Testis (tissue), 3 donors: ENCODE measurements around the gene LUC7L2. TPM values are rescaled to one million over a fixed set of nuclear protein-coding genes. Genes with fewer than 3 reads are reported as not detected.

Source experiments
- DNase-seq: peaks from one replicate; pipeline ENCODE4 v3.0.0-alpha.2; 2019
- H3K27ac ChIP-seq, 2 donors: fragments of 200-600 bp; sonication (generic); one replicate each; pipeline ENCODE4 v1.5.1; 2019
- H3K27me3 ChIP-seq: fragments of 200-600 bp; sonication (generic); one replicate; pipeline ENCODE4 v1.5.1; 2019
- H3K36me3 ChIP-seq: fragments of 200-600 bp; sonication (generic); one replicate; pipeline ENCODE4 v1.5.1; 2017; ENCODE audit warnings: low read depth; ENCODE audit errors: missing control alignments
- H3K4me1 ChIP-seq: fragments of 200-600 bp; sonication (generic); one replicate; pipeline ENCODE4 v1.5.1; 2019
- H3K4me3 ChIP-seq, 2 donors: fragments of 200-600 bp; sonication (generic); one replicate each; pipeline ENCODE4 v1.5.1; 2017 to 2019
- H3K9me3 ChIP-seq: fragments of 200-600 bp; sonication (generic); one replicate; pipeline ENCODE4 v1.5.1; 2017
- POLR2A ChIP-seq: fragments of 450-650 bp; IDR thresholded peaks from one replicate; pipeline ENCODE4 v1.6.1; 2017; ENCODE audit warnings: antibody characterized with exemption, mild to moderate bottlenecking, moderate library complexity
- WGBS, 2 donors: methylation state at CpG; one replicate each; pipeline ENCODE4 v1.1.5; 2018; 5-methylcytosine and 5-hydroxymethylcytosine counted together
- intact Hi-C: fragments of 100-400 bp; cut with DNase I; formaldehyde crosslinking; loops from one replicate; pipeline ENCODE4 v1.15.1; 2023; ENCODE audit warnings: low total_unique reads
- polyA plus RNA-seq: library from polyadenylated mRNA; stranded (reverse); fragments of 350-450 nt; fragmentation: Illumina TruSeq; extraction: RNeasy Lipid Tissue Mini Kit (QIAGEN cat#74804); gene quantifications from one replicate; pipeline ENCODE4 v1.2.3, GENCODE V29; 2014; ENCODE audit warnings: low read depth, low replicate concordance; ENCODE audit not compliant: insufficient read depth
- total RNA-seq, 2 donors: library from RNA; depleted of rRNA; stranded (reverse); fragments of >200 nt; gene quantifications; one replicate each; pipeline ENCODE4 v1.2.3, GENCODE V29; 2016
- TF ChIP-seq, protein P1 (sequence below), 3 experiments: fragments of 450-650 bp in 2 of 3; fragments of 200-600 bp in 1 of 3; sonication (generic) in 1 of 3; IDR thresholded peaks; one replicate each; pipeline ENCODE4 v1.5.1; 2016 to 2019; ENCODE audit warnings: antibody characterized with exemption in 3 of 3, mild to moderate bottlenecking in 2 of 3, moderate library complexity in 1 of 3

The LUC7L2 gene
- total and polyA plus RNA-seq, 3 donors from 2014 or later, result 73.2 to 136 (median 109) TPM

DNA sequence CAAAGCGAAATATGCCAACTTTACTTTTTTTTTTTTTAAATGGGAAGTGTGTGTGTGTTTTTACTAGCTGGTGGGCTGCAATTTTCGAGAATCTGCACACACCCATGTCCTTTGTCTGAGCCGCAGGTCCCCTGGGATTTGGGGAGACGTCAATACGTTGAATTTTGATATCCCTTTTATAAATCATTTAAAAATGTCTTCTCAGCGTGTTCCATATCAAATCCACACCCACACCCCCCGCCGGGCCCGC, 19.0 kb upstream of the LUC7L2 start:
- Histone ChIP-seq H3K4me1 (peaks cover 4% of the 10 kb centered on the region), H3K9me3 (no peaks in the 10 kb centered on the region), H3K27me3 (no peaks in the 10 kb centered on the region), H3K27ac (peak overlapping the region; percentile 99), H3K36me3 (no peaks in the 10 kb centered on the region), H3K4me3 (peak overlapping the region; percentile 78 to 94)
- whole genome bisulfite sequencing, 2 donors, result 0 to 1% methylated on average over 9 of the region's 9 CpGs
- no peak for DNase-seq
- intact Hi-C loops, result no loop called here
- TF ChIP-seq, protein P1, sequence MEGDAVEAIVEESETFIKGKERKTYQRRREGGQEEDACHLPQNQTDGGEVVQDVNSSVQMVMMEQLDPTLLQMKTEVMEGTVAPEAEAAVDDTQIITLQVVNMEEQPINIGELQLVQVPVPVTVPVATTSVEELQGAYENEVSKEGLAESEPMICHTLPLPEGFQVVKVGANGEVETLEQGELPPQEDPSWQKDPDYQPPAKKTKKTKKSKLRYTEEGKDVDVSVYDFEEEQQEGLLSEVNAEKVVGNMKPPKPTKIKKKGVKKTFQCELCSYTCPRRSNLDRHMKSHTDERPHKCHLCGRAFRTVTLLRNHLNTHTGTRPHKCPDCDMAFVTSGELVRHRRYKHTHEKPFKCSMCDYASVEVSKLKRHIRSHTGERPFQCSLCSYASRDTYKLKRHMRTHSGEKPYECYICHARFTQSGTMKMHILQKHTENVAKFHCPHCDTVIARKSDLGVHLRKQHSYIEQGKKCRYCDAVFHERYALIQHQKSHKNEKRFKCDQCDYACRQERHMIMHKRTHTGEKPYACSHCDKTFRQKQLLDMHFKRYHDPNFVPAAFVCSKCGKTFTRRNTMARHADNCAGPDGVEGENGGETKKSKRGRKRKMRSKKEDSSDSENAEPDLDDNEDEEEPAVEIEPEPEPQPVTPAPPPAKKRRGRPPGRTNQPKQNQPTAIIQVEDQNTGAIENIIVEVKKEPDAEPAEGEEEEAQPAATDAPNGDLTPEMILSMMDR (IDR thresholded peaks at IDR 0.05), result no peak
- TF ChIP-seq POLR2A, result no peak

DNA sequence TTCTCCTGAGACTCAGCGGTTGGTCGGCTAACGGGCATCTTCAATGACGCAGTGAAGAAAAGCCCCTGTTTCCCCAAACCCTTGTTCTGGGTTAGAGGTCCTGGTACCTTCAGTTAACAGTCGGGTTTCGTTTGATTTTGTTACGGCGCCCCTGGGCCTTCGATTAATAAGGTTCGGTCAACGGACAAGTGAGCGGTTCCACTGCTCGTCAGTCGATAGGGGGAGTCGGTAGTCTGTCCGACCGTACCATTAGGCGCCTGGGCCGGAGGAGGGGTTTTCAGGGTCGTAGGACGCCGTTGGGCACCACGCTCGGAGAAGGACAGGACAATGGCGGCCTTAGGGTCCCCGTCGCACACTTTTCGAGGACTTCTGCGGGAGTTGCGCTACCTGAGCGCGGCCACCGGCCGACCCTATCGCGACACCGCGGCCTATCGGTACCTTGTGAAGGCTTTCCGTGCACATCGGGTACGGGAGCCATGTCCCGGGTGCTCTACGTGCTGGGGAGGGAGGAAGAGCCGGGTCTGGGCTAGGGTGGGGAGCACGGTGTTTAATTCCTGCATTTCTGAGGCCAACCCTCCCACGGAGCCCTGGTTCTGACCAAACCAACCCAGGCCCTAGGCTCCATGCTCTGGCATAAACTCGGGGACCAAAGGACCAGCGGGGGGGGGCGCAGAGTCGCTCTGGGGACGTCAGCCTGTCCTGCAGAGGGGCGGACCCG, 18.5 kb upstream of the LUC7L2 start, which contains the start of gene FMC1:
FMC1 (plus strand) TSS at position 280 of the 718 bp plus-strand sequence; CDS start at position 328, 48 bp downstream.
- Histone ChIP-seq H3K4me1 (peaks cover 4% of the 10 kb centered on the region), H3K9me3 (no peaks in the 10 kb centered on the region), H3K36me3 (no peaks in the 10 kb centered on the region), H3K4me3 (peak within 1 kb of the TSS; percentile 78 to 94), H3K27me3 (no peaks in the 10 kb centered on the region), H3K27ac (peak within 1 kb of the TSS; percentile 99)
- peak; percentile 96 for DNase-seq
- 0% methylated on average over 47 to 54 of the region's 54 CpGs for WGBS, 2 donors
- TF ChIP-seq, protein P1 (IDR thresholded peaks at IDR 0.05), result peak; percentile 14 to 60 (median 32)
- TF ChIP-seq POLR2A, result peak; percentile 26
- intact Hi-C loops, result no loop called here

GRCh38 chr7:139341776-139342226, 17.9 kb upstream of the LUC7L2 start:
- intact Hi-C loops, result no loop called here

DNA sequence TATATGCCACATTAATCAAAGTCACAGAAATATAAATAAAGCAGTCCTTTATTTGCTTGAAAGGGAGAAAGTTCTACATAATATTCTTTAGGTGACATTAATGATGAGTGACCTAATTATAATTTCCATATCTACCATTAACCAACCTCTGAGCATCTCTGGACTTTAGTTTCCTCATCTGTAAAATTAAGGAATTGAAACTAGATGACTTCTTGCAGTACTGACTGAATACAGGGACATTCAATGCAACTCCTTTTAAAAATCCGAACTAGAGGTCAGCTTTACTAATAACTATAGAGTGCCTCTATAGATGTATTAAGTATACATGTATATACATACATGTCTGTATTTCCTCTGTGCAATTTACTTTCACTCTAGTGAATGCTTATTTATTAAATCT, 14.7 kb upstream of the LUC7L2 start:
- intact Hi-C loops, result no loop called here
- TF ChIP-seq, protein P1 (IDR thresholded peaks at IDR 0.05), result no peak
- TF ChIP-seq POLR2A, result no peak
- WGBS, 2 donors, result 81 to 92% methylated on average over 1 of the region's 1 CpG

More at GRCh38 chr7:139341776-139342226, 17.9 kb upstream of the LUC7L2 start:
- Histone ChIP-seq H3K9me3 (no peaks in the 10 kb centered on the region), H3K27ac (peak overlapping the region; percentile 99), H3K4me1 (peaks cover 4% of the 10 kb centered on the region), H3K36me3 (no peaks in the 10 kb centered on the region), H3K27me3 (no peaks in the 10 kb centered on the region), H3K4me3 (peak overlapping the region; percentile 78 to 94)
- no peak for TF ChIP-seq POLR2A
- TF ChIP-seq, protein P1 (IDR thresholded peaks at IDR 0.05), result no peak
- 0 to 2% methylated on average over 9 of the region's 9 CpGs for WGBS, 2 donors
- no peak for DNase-seq

GRCh38 chr7:139351027-139351426, 8.7 kb upstream of the LUC7L2 start:
- no peaks in the 10 kb centered on the region for H3K4me1 ChIP-seq
- intact Hi-C loops, result no loop called here
- H3K27me3 ChIP-seq, result no peaks in the 10 kb centered on the region
- H3K9me3 ChIP-seq, result no peaks in the 10 kb centered on the region
- WGBS, 2 donors, result 81 to 84% methylated on average over 2 of the region's 2 CpGs
- H3K4me3 ChIP-seq, result no peak overlapping the region
- H3K27ac ChIP-seq, result no peak overlapping the region
- DNase-seq, result no peak
- H3K36me3 ChIP-seq, result no peaks in the 10 kb centered on the region
- no peak for TF ChIP-seq POLR2A
- TF ChIP-seq, protein P1 (IDR thresholded peaks at IDR 0.05), result no peak

More for the DNA sequence above, 14.7 kb upstream of the LUC7L2 start:
- Histone ChIP-seq H3K4me3 (no peak overlapping the region), H3K36me3 (no peaks in the 10 kb centered on the region), H3K9me3 (no peaks in the 10 kb centered on the region), H3K27me3 (no peaks in the 10 kb centered on the region), H3K27ac (no peak overlapping the region), H3K4me1 (peaks cover 4% of the 10 kb centered on the region)
- no peak for DNase-seq
